ENCODE results near the gene CHRND. TPM values are rescaled to one million over a fixed set of nuclear protein-coding genes. Genes with fewer than 3 reads are reported as not detected.

The CHRND gene
- polyA plus RNA-seq, 2 donors, result not detected

- H3K27ac ChIP-seq (ENCODE audit: low read depth in 2 of 2, low read length in 1 of 2), result peak overlapping the region; percentile 96 to 97
- peaks cover 2 to 5% of the 10 kb centered on the region in 2 donors for H3K36me3 ChIP-seq (ENCODE audit: control insufficient read depth in 2 of 2, insufficient read depth in 2 of 2, low read length in 1 of 2)
- H3K27me3 ChIP-seq (ENCODE audit: control insufficient read depth in 1 of 2, insufficient read depth in 2 of 2, low read length in 2 of 2), result no peaks in the 10 kb centered on the region
- H3K4me3 ChIP-seq (ENCODE audit: low read depth in 1 of 2, low read length in 2 of 2), result peak overlapping the region; percentile 79 to 82
- 33 to 35% methylated on average over 21 of the region's 21 CpGs for WGBS, 2 donors
- H3K9me3 ChIP-seq (ENCODE audit: control insufficient read depth in 2 of 2, insufficient read depth in 1 of 2, low read depth in 1 of 2, low read length in 1 of 2), result no peaks in the 10 kb centered on the region
- H3K4me1 ChIP-seq (ENCODE audit: control insufficient read depth in 2 of 2, insufficient read depth in 2 of 2, low read length in 1 of 2), result peaks cover 0 to 5% of the 10 kb centered on the region in 2 donors
Measured at GRCh38 chr2:232549655-232550353, 23.8 kb downstream of the CHRND start.

- WGBS, 2 donors, result 1% methylated on average over 67 to 81 of the region's 81 CpGs
- H3K4me1 ChIP-seq (ENCODE audit: control insufficient read depth in 2 of 2, insufficient read depth in 2 of 2, low read length in 1 of 2), result peaks cover 0 to 4% of the 10 kb centered on the region in 2 donors
Measured at GRCh38 chr2:232550354-232551249, 24.6 kb downstream of the CHRND start, which contains the start of the genes EIF4E2 and TIGD1. Gene EIF4E2 (plus strand): TSS chr2:232550689. CDS start chr2:232550725, 36 bp downstream. Gene TIGD1 (minus strand): TSS chr2:232550557. CDS start chr2:232549882, 675 bp downstream.

GRCh38 chr2:232551250-232551638, 25.3 kb downstream of the CHRND start:
- WGBS, 2 donors, result 8 to 11% methylated on average over 7 of the region's 7 CpGs
- Histone ChIP-seq H3K4me3 (ENCODE audit: low read depth in 1 of 2, low read length in 2 of 2) (peak overlapping the region; percentile 79 to 82), H3K9me3 (ENCODE audit: control insufficient read depth in 2 of 2, insufficient read depth in 1 of 2, low read depth in 1 of 2, low read length in 1 of 2) (no peaks in the 10 kb centered on the region), H3K36me3 (ENCODE audit: control insufficient read depth in 2 of 2, insufficient read depth in 2 of 2, low read length in 1 of 2) (peaks cover 0 to 3% of the 10 kb centered on the region in 2 donors), H3K27ac (ENCODE audit: low read depth in 2 of 2, low read length in 1 of 2) (peak overlapping the region; percentile 96 to 97), H3K4me1 (ENCODE audit: control insufficient read depth in 2 of 2, insufficient read depth in 2 of 2, low read length in 1 of 2) (no peaks in the 10 kb centered on the region), H3K27me3 (ENCODE audit: control insufficient read depth in 1 of 2, insufficient read depth in 2 of 2, low read length in 2 of 2) (no peaks in the 10 kb centered on the region)

More at GRCh38 chr2:232550354-232551249, 24.6 kb downstream of the CHRND start, which contains the start of the genes EIF4E2 and TIGD1:
- no peaks in the 10 kb centered on the region for H3K27me3 ChIP-seq (ENCODE audit: control insufficient read depth in 1 of 2, insufficient read depth in 2 of 2, low read length in 2 of 2)
- H3K36me3 ChIP-seq (ENCODE audit: control insufficient read depth in 2 of 2, insufficient read depth in 2 of 2, low read length in 1 of 2), result peaks cover 2% of the 10 kb centered on the region in 2 donors
- peak within 1 kb of the TSS; percentile 79 to 82 for H3K4me3 ChIP-seq (ENCODE audit: low read depth in 1 of 2, low read length in 2 of 2)
- H3K27ac ChIP-seq (ENCODE audit: low read depth in 2 of 2, low read length in 1 of 2), result peak within 1 kb of the TSS; percentile 96 to 97
- H3K9me3 ChIP-seq (ENCODE audit: control insufficient read depth in 2 of 2, insufficient read depth in 1 of 2, low read depth in 1 of 2, low read length in 1 of 2), result no peaks in the 10 kb centered on the region

- Histone ChIP-seq H3K4me1 (ENCODE audit: control insufficient read depth in 2 of 2, insufficient read depth in 2 of 2, low read length in 1 of 2) (no peaks in the 10 kb centered on the region), H3K27ac (ENCODE audit: low read depth in 2 of 2, low read length in 1 of 2) (no peak overlapping the region)
- 90 to 93% methylated on average over 4 of the region's 4 CpGs for WGBS, 2 donors
Measured at GRCh38 chr2:232551776-232552175, 25.8 kb downstream of the CHRND start.

GRCh38 chr2:232556426-232556825, 30.5 kb downstream of the CHRND start:
- no peak overlapping the region for H3K27ac ChIP-seq (ENCODE audit: low read depth in 2 of 2, low read length in 1 of 2)
- H3K36me3 ChIP-seq (ENCODE audit: control insufficient read depth in 2 of 2, insufficient read depth in 2 of 2, low read length in 1 of 2), result peaks cover 3 to 7% of the 10 kb centered on the region in 2 donors
- H3K4me3 ChIP-seq (ENCODE audit: low read depth in 1 of 2, low read length in 2 of 2), result no peak overlapping the region
- 78 to 84% methylated on average over 3 of the region's 3 CpGs for WGBS, 2 donors
- no peaks in the 10 kb centered on the region for H3K4me1 ChIP-seq (ENCODE audit: control insufficient read depth in 2 of 2, insufficient read depth in 2 of 2, low read length in 1 of 2)
- no peaks in the 10 kb centered on the region for H3K9me3 ChIP-seq (ENCODE audit: control insufficient read depth in 2 of 2, insufficient read depth in 1 of 2, low read depth in 1 of 2, low read length in 1 of 2)
- H3K27me3 ChIP-seq (ENCODE audit: control insufficient read depth in 1 of 2, insufficient read depth in 2 of 2, low read length in 2 of 2), result no peaks in the 10 kb centered on the region

More at GRCh38 chr2:232551776-232552175, 25.8 kb downstream of the CHRND start:
- peaks cover 0 to 7% of the 10 kb centered on the region in 2 donors for H3K36me3 ChIP-seq (ENCODE audit: control insufficient read depth in 2 of 2, insufficient read depth in 2 of 2, low read length in 1 of 2)
- no peaks in the 10 kb centered on the region for H3K9me3 ChIP-seq (ENCODE audit: control insufficient read depth in 2 of 2, insufficient read depth in 1 of 2, low read depth in 1 of 2, low read length in 1 of 2)
- no peaks in the 10 kb centered on the region for H3K27me3 ChIP-seq (ENCODE audit: control insufficient read depth in 1 of 2, insufficient read depth in 2 of 2, low read length in 2 of 2)
- peak overlapping the region in 1 of 2 donors; percentile 79 for H3K4me3 ChIP-seq (ENCODE audit: low read depth in 1 of 2, low read length in 2 of 2)

- peaks cover 5 to 21% of the 10 kb centered on the region in 2 donors for H3K36me3 ChIP-seq (ENCODE audit: control insufficient read depth in 2 of 2, insufficient read depth in 2 of 2, low read length in 1 of 2)
- no peaks in the 10 kb centered on the region for H3K9me3 ChIP-seq (ENCODE audit: control insufficient read depth in 2 of 2, insufficient read depth in 1 of 2, low read depth in 1 of 2, low read length in 1 of 2)
- 80 to 90% methylated on average over 8 of the region's 8 CpGs for WGBS, 2 donors
Measured at GRCh38 chr2:232562515-232563151, 36.7 kb downstream of the CHRND start.

GRCh38 chr2:232563580-232563979, 37.6 kb downstream of the CHRND start:
- no peaks in the 10 kb centered on the region for H3K9me3 ChIP-seq (ENCODE audit: control insufficient read depth in 2 of 2, insufficient read depth in 1 of 2, low read depth in 1 of 2, low read length in 1 of 2)
- H3K4me1 ChIP-seq (ENCODE audit: control insufficient read depth in 2 of 2, insufficient read depth in 2 of 2, low read length in 1 of 2), result no peaks in the 10 kb centered on the region
- H3K36me3 ChIP-seq (ENCODE audit: control insufficient read depth in 2 of 2, insufficient read depth in 2 of 2, low read length in 1 of 2), result peaks cover 7 to 19% of the 10 kb centered on the region in 2 donors
- H3K4me3 ChIP-seq (ENCODE audit: low read depth in 1 of 2, low read length in 2 of 2), result no peak overlapping the region
- 52 to 64% methylated on average over 3 of the region's 3 CpGs for WGBS, 2 donors
- no peak overlapping the region for H3K27ac ChIP-seq (ENCODE audit: low read depth in 2 of 2, low read length in 1 of 2)
- no peaks in the 10 kb centered on the region for H3K27me3 ChIP-seq (ENCODE audit: control insufficient read depth in 1 of 2, insufficient read depth in 2 of 2, low read length in 2 of 2)

More at GRCh38 chr2:232562515-232563151, 36.7 kb downstream of the CHRND start:
- H3K27me3 ChIP-seq (ENCODE audit: control insufficient read depth in 1 of 2, insufficient read depth in 2 of 2, low read length in 2 of 2), result no peaks in the 10 kb centered on the region
- no peak overlapping the region for H3K27ac ChIP-seq (ENCODE audit: low read depth in 2 of 2, low read length in 1 of 2)
- H3K4me3 ChIP-seq (ENCODE audit: low read depth in 1 of 2, low read length in 2 of 2), result no peak overlapping the region
- H3K4me1 ChIP-seq (ENCODE audit: control insufficient read depth in 2 of 2, insufficient read depth in 2 of 2, low read length in 1 of 2), result no peaks in the 10 kb centered on the region

GRCh38 chr2:232567721-232568120, 41.8 kb downstream of the CHRND start:
- H3K27me3 ChIP-seq (ENCODE audit: control insufficient read depth in 1 of 2, insufficient read depth in 2 of 2, low read length in 2 of 2), result no peaks in the 10 kb centered on the region
- H3K36me3 ChIP-seq (ENCODE audit: control insufficient read depth in 2 of 2, insufficient read depth in 2 of 2, low read length in 1 of 2), result peaks cover 22 to 36% of the 10 kb centered on the region in 2 donors
- H3K4me3 ChIP-seq (ENCODE audit: low read depth in 1 of 2, low read length in 2 of 2), result no peak overlapping the region
- H3K9me3 ChIP-seq (ENCODE audit: control insufficient read depth in 2 of 2, insufficient read depth in 1 of 2, low read depth in 1 of 2, low read length in 1 of 2), result no peaks in the 10 kb centered on the region
- no peaks in the 10 kb centered on the region for H3K4me1 ChIP-seq (ENCODE audit: control insufficient read depth in 2 of 2, insufficient read depth in 2 of 2, low read length in 1 of 2)
- H3K27ac ChIP-seq (ENCODE audit: low read depth in 2 of 2, low read length in 1 of 2), result peak overlapping the region in 1 of 2 donors; percentile 36

- H3K27me3 ChIP-seq (ENCODE audit: control insufficient read depth in 1 of 2, insufficient read depth in 2 of 2, low read length in 2 of 2), result no peaks in the 10 kb centered on the region
- no peak overlapping the region for H3K4me3 ChIP-seq (ENCODE audit: low read depth in 1 of 2, low read length in 2 of 2)
- no peaks in the 10 kb centered on the region for H3K9me3 ChIP-seq (ENCODE audit: control insufficient read depth in 2 of 2, insufficient read depth in 1 of 2, low read depth in 1 of 2, low read length in 1 of 2)
- H3K4me1 ChIP-seq (ENCODE audit: control insufficient read depth in 2 of 2, insufficient read depth in 2 of 2, low read length in 1 of 2), result no peaks in the 10 kb centered on the region
- H3K36me3 ChIP-seq (ENCODE audit: control insufficient read depth in 2 of 2, insufficient read depth in 2 of 2, low read length in 1 of 2), result peaks cover 26 to 34% of the 10 kb centered on the region in 2 donors
- WGBS, 2 donors, result 36 to 57% methylated on average over 5 of the region's 5 CpGs
- H3K27ac ChIP-seq (ENCODE audit: low read depth in 2 of 2, low read length in 1 of 2), result no peak overlapping the region
Measured at GRCh38 chr2:232568161-232568560, 42.2 kb downstream of the CHRND start.
